Measurements from ENCODE around the gene ASNS.
"Not testable (repeated sequence)": the region's sequence is repeated elsewhere in the genome, so short reads cannot be mapped to it uniquely, and the experiment has no call there.

Gene ASNS

DNA sequence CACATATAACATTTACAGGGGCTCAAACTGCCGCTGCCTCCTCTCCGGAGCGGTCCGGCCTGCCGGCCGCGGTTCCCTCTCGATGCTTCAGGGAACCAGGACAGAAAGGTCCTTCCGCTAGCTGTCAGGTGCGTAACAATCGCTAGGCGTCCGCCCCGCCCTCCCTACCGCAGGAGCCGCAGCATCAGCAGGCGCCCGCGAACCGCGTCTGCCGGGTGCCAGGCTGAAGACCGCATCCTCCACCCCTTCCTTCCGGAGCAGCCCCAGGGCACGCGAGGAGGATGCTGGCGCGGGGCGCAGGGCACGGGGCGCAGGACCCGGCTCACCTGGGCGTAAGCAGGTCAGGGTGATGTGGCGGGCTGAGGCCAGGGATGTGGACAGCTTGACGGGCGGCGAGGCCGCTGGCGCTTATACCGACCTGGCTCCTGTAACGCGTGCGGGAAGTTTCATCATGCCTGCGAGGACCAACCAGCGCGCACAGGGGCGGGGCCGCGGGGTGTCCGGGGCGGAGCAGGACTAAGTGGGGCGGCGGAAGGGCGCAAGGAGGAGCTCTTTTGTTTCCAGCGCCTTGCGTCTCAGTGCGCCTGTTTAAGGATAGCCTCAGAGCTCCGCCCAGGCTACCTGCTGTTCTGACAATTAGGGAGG is at the start of gene ASNS:
Gene ASNS, minus strand, starts transcription at position 384 of the 645 bp plus-strand sequence. CDS start 3,252 bp downstream, outside the sequence.
- TF ChIP-seq, protein P1, sequence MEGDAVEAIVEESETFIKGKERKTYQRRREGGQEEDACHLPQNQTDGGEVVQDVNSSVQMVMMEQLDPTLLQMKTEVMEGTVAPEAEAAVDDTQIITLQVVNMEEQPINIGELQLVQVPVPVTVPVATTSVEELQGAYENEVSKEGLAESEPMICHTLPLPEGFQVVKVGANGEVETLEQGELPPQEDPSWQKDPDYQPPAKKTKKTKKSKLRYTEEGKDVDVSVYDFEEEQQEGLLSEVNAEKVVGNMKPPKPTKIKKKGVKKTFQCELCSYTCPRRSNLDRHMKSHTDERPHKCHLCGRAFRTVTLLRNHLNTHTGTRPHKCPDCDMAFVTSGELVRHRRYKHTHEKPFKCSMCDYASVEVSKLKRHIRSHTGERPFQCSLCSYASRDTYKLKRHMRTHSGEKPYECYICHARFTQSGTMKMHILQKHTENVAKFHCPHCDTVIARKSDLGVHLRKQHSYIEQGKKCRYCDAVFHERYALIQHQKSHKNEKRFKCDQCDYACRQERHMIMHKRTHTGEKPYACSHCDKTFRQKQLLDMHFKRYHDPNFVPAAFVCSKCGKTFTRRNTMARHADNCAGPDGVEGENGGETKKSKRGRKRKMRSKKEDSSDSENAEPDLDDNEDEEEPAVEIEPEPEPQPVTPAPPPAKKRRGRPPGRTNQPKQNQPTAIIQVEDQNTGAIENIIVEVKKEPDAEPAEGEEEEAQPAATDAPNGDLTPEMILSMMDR (IDR thresholded peaks at IDR 0.05; ENCODE audit: low read depth, low read length, poor library complexity, severe bottlenecking) = no peak
- TF ChIP-seq EZH2phosphoT487 (IDR thresholded peaks at IDR 0.05; ENCODE audit: borderline replicate concordance, low read length) = no peak

DNA sequence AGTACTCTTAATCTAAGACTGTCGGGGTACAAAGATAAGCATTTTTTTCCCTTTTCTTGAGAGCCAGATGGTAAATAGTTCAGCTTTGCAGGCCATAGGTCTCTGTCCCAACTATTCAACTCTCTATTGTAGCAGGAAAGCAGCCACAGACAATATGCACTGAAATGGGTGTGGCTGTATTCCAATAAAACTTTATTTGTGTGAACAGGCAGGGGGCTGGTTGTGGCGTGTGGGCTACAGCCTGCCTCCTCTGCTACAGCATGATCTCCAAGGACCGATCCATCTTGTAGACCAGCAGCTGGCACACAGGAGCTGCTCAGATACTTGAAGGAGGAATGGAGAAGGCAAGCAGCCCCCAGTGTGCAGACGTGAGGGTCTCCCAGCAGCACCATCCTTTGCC is 49.0 kb upstream of the ASNS start:
- not testable (repeated sequence) for H3F3A ChIP-seq (ENCODE audit: control insufficient read depth, insufficient read depth); H4K20me1 ChIP-seq (ENCODE audit: control insufficient read depth, insufficient read depth, low read depth, low read length); H3K27ac ChIP-seq (ENCODE audit: low read depth, low read length); H3K9me2 ChIP-seq (replicated peaks; ENCODE audit: control insufficient read depth, low read length); H3K79me2 ChIP-seq (ENCODE audit: control insufficient read depth, low read length); H3K27me3 ChIP-seq (ENCODE audit: control insufficient read depth, low read length); H3K4me2 ChIP-seq (ENCODE audit: low read length); H3K4me1 ChIP-seq (ENCODE audit: control insufficient read depth, low read length); H3K4me3 ChIP-seq (ENCODE audit: low read length); H3K9me3 ChIP-seq (ENCODE audit: control insufficient read depth, insufficient read depth, low read length); H3K36me3 ChIP-seq (ENCODE audit: control insufficient read depth, low read length)

More for the DNA sequence above, at the start of gene ASNS:
- Histone ChIP-seq H3K4me1 (ENCODE audit: control insufficient read depth, low read length) (peaks cover 22% of the 10 kb centered on the region), H4K20me1 (ENCODE audit: control insufficient read depth, insufficient read depth, low read depth, low read length) (no peaks in the 10 kb centered on the region), H3K36me3 (ENCODE audit: control insufficient read depth, low read length) (peaks cover 31% of the 10 kb centered on the region), H3K4me3 (ENCODE audit: low read length) (peak within 1 kb of the TSS; percentile 91), H3K27me3 (ENCODE audit: control insufficient read depth, low read length) (no peaks in the 10 kb centered on the region), H3K9me2 (replicated peaks; ENCODE audit: control insufficient read depth, low read length) (no peaks in the 10 kb centered on the region), H3K4me2 (ENCODE audit: low read length) (peak within 1 kb of the TSS; percentile 83), H3K79me2 (ENCODE audit: control insufficient read depth, low read length) (peaks cover 25% of the 10 kb centered on the region), H3K9me3 (ENCODE audit: control insufficient read depth, insufficient read depth, low read length) (no peaks in the 10 kb centered on the region), H3K27ac (ENCODE audit: low read depth, low read length) (peak within 1 kb of the TSS; percentile 67), H3F3A (ENCODE audit: control insufficient read depth, insufficient read depth) (no peaks in the 10 kb centered on the region)

GRCh38 chr7:97915267-97915666 is 43.1 kb upstream of the ASNS start:
- H3K27ac ChIP-seq (ENCODE audit: low read depth, low read length); H3K9me2 ChIP-seq (replicated peaks; ENCODE audit: control insufficient read depth, low read length); H3K9me3 ChIP-seq (ENCODE audit: control insufficient read depth, insufficient read depth, low read length); H3K27me3 ChIP-seq (ENCODE audit: control insufficient read depth, low read length); H3K4me3 ChIP-seq (ENCODE audit: low read length); H3F3A ChIP-seq (ENCODE audit: control insufficient read depth, insufficient read depth); H3K4me1 ChIP-seq (ENCODE audit: control insufficient read depth, low read length); H3K79me2 ChIP-seq (ENCODE audit: control insufficient read depth, low read length); H3K4me2 ChIP-seq (ENCODE audit: low read length); H4K20me1 ChIP-seq (ENCODE audit: control insufficient read depth, insufficient read depth, low read depth, low read length); H3K36me3 ChIP-seq (ENCODE audit: control insufficient read depth, low read length): not testable (repeated sequence)

GRCh38 chr7:97912294-97912693 is 40.1 kb upstream of the ASNS start:
- H3K4me1 ChIP-seq (ENCODE audit: control insufficient read depth, low read length); H3K27ac ChIP-seq (ENCODE audit: low read depth, low read length); H3K27me3 ChIP-seq (ENCODE audit: control insufficient read depth, low read length): not testable (repeated sequence)

GRCh38 chr7:97896893-97897292 is 24.7 kb upstream of the ASNS start:
- not testable (repeated sequence) for H3K9me3 ChIP-seq (ENCODE audit: control insufficient read depth, insufficient read depth, low read length); H3K36me3 ChIP-seq (ENCODE audit: control insufficient read depth, low read length); H3K27me3 ChIP-seq (ENCODE audit: control insufficient read depth, low read length); H3F3A ChIP-seq (ENCODE audit: control insufficient read depth, insufficient read depth); H3K4me1 ChIP-seq (ENCODE audit: control insufficient read depth, low read length); H3K27ac ChIP-seq (ENCODE audit: low read depth, low read length); H3K4me2 ChIP-seq (ENCODE audit: low read length); H3K9me2 ChIP-seq (replicated peaks; ENCODE audit: control insufficient read depth, low read length); H4K20me1 ChIP-seq (ENCODE audit: control insufficient read depth, insufficient read depth, low read depth, low read length); H3K79me2 ChIP-seq (ENCODE audit: control insufficient read depth, low read length); H3K4me3 ChIP-seq (ENCODE audit: low read length)

More at GRCh38 chr7:97912294-97912693, 40.1 kb upstream of the ASNS start:
- H3K36me3 ChIP-seq (ENCODE audit: control insufficient read depth, low read length); H3K9me2 ChIP-seq (replicated peaks; ENCODE audit: control insufficient read depth, low read length); H3K4me3 ChIP-seq (ENCODE audit: low read length); H3K9me3 ChIP-seq (ENCODE audit: control insufficient read depth, insufficient read depth, low read length); H3K4me2 ChIP-seq (ENCODE audit: low read length); H4K20me1 ChIP-seq (ENCODE audit: control insufficient read depth, insufficient read depth, low read depth, low read length); H3K79me2 ChIP-seq (ENCODE audit: control insufficient read depth, low read length); H3F3A ChIP-seq (ENCODE audit: control insufficient read depth, insufficient read depth): not testable (repeated sequence)

Data from DOHH2 (cell line).